ENCODE measurements around the gene FHL2. TPM values are rescaled to one million over a fixed set of nuclear protein-coding genes. Genes with fewer than 3 reads are reported as not detected.
A peak's percentile ranks its signal among the peaks of the same experiment; 100 is the strongest.

Gene FHL2
- total and polyA plus RNA-seq, 9 of the 15 experiments (the other 6 are each of a cell fraction or from before 2014, with no cell fraction given): 7.5 to 33.1 (median 23.9) TPM

DNA sequence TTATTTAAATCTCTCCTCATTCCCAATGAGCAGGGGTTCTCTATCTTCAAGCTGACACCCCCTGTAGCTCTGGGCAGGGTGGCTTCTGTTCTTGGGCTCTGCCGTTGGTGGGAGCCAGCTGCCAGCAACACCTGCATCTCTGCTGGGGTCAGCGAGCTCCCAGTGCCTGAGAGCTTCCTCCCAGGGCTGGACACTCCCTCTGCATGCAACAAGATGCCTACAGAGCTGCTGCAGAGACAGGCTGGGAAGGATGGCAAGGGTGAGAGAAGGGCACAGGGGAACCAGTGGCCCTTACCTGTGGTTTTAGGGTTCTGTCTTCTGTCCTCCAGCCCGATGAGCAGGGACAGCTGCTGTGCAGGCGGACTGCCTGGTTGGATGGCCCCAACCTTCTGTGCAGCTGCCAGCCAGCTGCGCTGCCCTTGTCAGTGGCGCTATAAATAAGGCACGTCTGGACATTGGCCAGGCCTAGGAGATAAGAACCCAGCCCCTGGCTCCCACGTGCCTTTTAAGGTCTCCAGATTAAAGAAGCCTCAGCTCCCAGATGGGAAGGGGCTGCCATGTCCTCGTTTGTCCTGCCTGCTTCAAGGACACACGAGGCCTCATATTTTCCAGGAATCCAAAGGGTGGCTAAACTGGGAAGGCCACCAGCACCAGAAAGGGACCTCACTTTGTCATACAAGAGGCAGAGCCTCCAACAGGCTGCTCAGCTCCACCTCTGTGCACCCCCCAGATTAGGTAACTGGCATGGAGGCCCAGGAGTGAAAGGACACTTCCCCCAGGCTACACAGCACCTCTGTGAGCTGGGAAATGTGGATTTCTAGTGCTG lies 39.5 kb upstream of the FHL2 start (continued):
- TF ChIP-seq, protein P1, sequence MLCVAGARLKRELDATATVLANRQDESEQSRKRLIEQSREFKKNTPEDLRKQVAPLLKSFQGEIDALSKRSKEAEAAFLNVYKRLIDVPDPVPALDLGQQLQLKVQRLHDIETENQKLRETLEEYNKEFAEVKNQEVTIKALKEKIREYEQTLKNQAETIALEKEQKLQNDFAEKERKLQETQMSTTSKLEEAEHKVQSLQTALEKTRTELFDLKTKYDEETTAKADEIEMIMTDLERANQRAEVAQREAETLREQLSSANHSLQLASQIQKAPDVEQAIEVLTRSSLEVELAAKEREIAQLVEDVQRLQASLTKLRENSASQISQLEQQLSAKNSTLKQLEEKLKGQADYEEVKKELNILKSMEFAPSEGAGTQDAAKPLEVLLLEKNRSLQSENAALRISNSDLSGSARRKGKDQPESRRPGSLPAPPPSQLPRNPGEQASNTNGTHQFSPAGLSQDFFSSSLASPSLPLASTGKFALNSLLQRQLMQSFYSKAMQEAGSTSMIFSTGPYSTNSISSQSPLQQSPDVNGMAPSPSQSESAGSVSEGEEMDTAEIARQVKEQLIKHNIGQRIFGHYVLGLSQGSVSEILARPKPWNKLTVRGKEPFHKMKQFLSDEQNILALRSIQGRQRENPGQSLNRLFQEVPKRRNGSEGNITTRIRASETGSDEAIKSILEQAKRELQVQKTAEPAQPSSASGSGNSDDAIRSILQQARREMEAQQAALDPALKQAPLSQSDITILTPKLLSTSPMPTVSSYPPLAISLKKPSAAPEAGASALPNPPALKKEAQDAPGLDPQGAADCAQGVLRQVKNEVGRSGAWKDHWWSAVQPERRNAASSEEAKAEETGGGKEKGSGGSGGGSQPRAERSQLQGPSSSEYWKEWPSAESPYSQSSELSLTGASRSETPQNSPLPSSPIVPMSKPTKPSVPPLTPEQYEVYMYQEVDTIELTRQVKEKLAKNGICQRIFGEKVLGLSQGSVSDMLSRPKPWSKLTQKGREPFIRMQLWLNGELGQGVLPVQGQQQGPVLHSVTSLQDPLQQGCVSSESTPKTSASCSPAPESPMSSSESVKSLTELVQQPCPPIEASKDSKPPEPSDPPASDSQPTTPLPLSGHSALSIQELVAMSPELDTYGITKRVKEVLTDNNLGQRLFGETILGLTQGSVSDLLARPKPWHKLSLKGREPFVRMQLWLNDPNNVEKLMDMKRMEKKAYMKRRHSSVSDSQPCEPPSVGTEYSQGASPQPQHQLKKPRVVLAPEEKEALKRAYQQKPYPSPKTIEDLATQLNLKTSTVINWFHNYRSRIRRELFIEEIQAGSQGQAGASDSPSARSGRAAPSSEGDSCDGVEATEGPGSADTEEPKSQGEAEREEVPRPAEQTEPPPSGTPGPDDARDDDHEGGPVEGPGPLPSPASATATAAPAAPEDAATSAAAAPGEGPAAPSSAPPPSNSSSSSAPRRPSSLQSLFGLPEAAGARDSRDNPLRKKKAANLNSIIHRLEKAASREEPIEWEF (CRISPR knock-in tag; IDR thresholded peaks at IDR 0.05): 0 out of 2 replicates have a peak, but pooled peaks have one; percentile 33
- TF ChIP-seq FOXA1 (IDR thresholded peaks at IDR 0.05; ENCODE audit: borderline replicate concordance) (no peak), ZNF197 (CRISPR knock-in tag; IDR thresholded peaks at IDR 0.05; ENCODE audit: low read depth) (0 out of 2 replicates have a peak, but pooled peaks have one; percentile 26), HMG20A (CRISPR knock-in tag; conservative IDR thresholded peaks at IDR 0.05) (no peak), BRCA1 (IDR thresholded peaks at IDR 0.05) (no peak), BRCA1 (CRISPR knock-in tag; IDR thresholded peaks at IDR 0.05) (no peak), RNF2 (IDR thresholded peaks at IDR 0.05) (0 out of 2 replicates have a peak, but pooled peaks have one; percentile 25), ARID1B (IDR thresholded peaks at IDR 0.05) (peak; percentile 63), TOE1 (IDR thresholded peaks at IDR 0.05; ENCODE audit: borderline replicate concordance) (no peak), TOE1 (CRISPR knock-in tag; IDR thresholded peaks at IDR 0.05; ENCODE audit: borderline replicate concordance, low read depth) (no peak), ZNF589 (CRISPR knock-in tag; IDR thresholded peaks at IDR 0.05; ENCODE audit: low read depth) (peak; percentile 69; the same call in 1 of the 2 replicates), RBM15 (IDR thresholded peaks at IDR 0.05; ENCODE audit: insufficient read depth, low read length) (no peak), ZNF282 (CRISPR knock-in tag; IDR thresholded peaks at IDR 0.05) (no peak), ZNF507 (tag; conservative IDR thresholded peaks at IDR 0.05) (no peak), ZNF217 (CRISPR knock-in tag; IDR thresholded peaks at IDR 0.05) (no peak), TEAD1 (CRISPR knock-in tag; IDR thresholded peaks at IDR 0.05) (peak in 1 of 2 experiments; percentile 59; a peak in 1 of 4 replicates), U2AF2 (optimal IDR thresholded peaks at IDR 0.05; ENCODE audit: low read depth, low read length) (no peak), NFRKB (IDR thresholded peaks at IDR 0.05; ENCODE audit: low read depth) (no peak), TAF15 (IDR thresholded peaks at IDR 0.05; ENCODE audit: low read depth, low read length) (no peak), SAFB2 (IDR thresholded peaks at IDR 0.05; ENCODE audit: borderline replicate concordance, low read depth, low read length, severe bottlenecking) (no peak), ZNF764 (CRISPR knock-in tag; IDR thresholded peaks at IDR 0.05; ENCODE audit: low read depth) (no peak)
- TF ChIP-seq, protein P2, sequence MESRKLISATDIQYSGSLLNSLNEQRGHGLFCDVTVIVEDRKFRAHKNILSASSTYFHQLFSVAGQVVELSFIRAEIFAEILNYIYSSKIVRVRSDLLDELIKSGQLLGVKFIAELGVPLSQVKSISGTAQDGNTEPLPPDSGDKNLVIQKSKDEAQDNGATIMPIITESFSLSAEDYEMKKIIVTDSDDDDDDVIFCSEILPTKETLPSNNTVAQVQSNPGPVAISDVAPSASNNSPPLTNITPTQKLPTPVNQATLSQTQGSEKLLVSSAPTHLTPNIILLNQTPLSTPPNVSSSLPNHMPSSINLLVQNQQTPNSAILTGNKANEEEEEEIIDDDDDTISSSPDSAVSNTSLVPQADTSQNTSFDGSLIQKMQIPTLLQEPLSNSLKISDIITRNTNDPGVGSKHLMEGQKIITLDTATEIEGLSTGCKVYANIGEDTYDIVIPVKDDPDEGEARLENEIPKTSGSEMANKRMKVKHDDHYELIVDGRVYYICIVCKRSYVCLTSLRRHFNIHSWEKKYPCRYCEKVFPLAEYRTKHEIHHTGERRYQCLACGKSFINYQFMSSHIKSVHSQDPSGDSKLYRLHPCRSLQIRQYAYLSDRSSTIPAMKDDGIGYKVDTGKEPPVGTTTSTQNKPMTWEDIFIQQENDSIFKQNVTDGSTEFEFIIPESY (CRISPR knock-in tag; IDR thresholded peaks at IDR 0.05): no peak
